ENCODE results near the gene ILDR2.

ILDR2 gene

GRCh38 chr1:166910396-166910994 lies 64.8 kb downstream of the ILDR2 start:
- TF ChIP-seq, protein P1, sequence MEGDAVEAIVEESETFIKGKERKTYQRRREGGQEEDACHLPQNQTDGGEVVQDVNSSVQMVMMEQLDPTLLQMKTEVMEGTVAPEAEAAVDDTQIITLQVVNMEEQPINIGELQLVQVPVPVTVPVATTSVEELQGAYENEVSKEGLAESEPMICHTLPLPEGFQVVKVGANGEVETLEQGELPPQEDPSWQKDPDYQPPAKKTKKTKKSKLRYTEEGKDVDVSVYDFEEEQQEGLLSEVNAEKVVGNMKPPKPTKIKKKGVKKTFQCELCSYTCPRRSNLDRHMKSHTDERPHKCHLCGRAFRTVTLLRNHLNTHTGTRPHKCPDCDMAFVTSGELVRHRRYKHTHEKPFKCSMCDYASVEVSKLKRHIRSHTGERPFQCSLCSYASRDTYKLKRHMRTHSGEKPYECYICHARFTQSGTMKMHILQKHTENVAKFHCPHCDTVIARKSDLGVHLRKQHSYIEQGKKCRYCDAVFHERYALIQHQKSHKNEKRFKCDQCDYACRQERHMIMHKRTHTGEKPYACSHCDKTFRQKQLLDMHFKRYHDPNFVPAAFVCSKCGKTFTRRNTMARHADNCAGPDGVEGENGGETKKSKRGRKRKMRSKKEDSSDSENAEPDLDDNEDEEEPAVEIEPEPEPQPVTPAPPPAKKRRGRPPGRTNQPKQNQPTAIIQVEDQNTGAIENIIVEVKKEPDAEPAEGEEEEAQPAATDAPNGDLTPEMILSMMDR (IDR thresholded peaks at IDR 0.05; ENCODE audit: control insufficient read depth, insufficient read depth, low read depth, low read length, missing control alignments): peak; percentile 75
- DNase-seq (ENCODE audit: low read depth): peak; percentile 67
- no peak overlapping the region for H3K4me3 ChIP-seq (ENCODE audit: control insufficient read depth, low read depth, low read length)

- TF ChIP-seq, protein P1 (IDR thresholded peaks at IDR 0.05; ENCODE audit: control insufficient read depth, insufficient read depth, low read depth, low read length, missing control alignments): no peak
- DNase-seq (ENCODE audit: low read depth): peak; percentile 5
- no peak overlapping the region for H3K4me3 ChIP-seq (ENCODE audit: control insufficient read depth, low read depth, low read length)
Measured at GRCh38 chr1:166908942-166909341, 66.4 kb downstream of the ILDR2 start.

DNA sequence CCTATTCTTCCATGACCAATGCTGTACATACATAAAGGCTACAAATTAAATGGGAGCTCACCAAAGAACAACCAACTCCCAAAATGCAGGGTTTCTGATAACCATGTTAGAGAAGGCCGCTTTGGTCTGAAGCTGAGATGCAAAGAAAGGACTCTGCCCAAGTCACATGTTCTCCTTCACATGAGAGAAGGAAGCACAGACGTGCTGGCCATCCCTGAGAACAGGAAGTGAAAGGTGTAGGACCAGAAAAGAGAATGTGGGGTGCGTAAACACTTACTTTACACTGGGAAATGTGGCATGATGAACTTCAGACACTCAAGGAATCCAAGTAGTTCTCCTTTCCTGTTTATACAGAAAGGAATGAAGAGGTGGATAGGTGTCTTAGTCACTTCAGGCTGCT lies 67.6 kb downstream of the ILDR2 start:
- no peak for DNase-seq (ENCODE audit: low read depth)
- TF ChIP-seq, protein P1 (IDR thresholded peaks at IDR 0.05; ENCODE audit: control insufficient read depth, insufficient read depth, low read depth, low read length, missing control alignments): no peak
- no peak overlapping the region for H3K4me3 ChIP-seq (ENCODE audit: control insufficient read depth, low read depth, low read length)

- DNase-seq (ENCODE audit: low read depth): no peak
- TF ChIP-seq, protein P1 (IDR thresholded peaks at IDR 0.05; ENCODE audit: control insufficient read depth, insufficient read depth, low read depth, low read length, missing control alignments): no peak
- no peak overlapping the region for H3K4me3 ChIP-seq (ENCODE audit: control insufficient read depth, low read depth, low read length)
Measured at GRCh38 chr1:166907051-166907450, 68.3 kb downstream of the ILDR2 start.

DNA sequence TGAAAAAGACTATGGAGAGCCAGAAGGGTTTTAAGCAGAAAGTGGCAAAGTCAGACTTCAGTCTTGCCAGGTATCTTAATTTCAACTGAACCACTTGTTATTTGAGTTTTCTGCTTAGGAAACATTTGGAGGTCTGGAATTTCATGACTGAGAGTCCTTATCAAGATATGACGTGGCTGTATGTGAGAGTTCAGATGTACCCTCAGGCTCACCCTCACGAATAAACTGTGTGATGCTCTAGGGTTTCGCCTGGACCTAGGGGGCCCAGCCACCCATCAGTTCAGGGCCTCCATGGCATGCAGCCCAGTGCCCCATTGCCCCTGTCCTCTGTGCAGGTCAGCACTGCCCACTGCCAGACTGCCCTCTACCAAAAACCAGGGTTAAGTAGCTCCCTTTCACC lies 68.7 kb downstream of the ILDR2 start:
- H3K4me3 ChIP-seq (ENCODE audit: control insufficient read depth, low read depth, low read length): no peak overlapping the region
- TF ChIP-seq, protein P1 (IDR thresholded peaks at IDR 0.05; ENCODE audit: control insufficient read depth, insufficient read depth, low read depth, low read length, missing control alignments): no peak
- no peak for DNase-seq (ENCODE audit: low read depth)

DNA sequence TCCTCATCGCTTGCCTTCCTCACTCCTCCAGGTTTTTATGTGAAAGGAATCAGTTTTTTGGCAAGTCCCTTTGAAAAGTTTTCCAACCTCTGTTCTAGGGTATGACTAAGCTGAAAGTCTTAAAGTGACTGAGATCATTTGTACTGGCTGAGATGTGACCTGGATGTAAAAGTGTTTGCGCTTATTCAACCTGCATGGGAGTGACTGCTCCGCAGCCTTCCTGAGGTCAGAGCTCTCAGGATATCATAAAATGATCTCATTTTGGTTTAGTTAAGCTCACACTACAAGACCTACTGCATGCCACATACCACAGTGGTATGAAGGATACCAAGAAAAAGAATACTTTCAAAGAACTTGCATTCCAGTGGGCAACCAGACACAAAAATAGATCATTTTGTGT lies 69.4 kb downstream of the ILDR2 start:
- no peak overlapping the region for H3K4me3 ChIP-seq (ENCODE audit: control insufficient read depth, low read depth, low read length)
- TF ChIP-seq, protein P1 (IDR thresholded peaks at IDR 0.05; ENCODE audit: control insufficient read depth, insufficient read depth, low read depth, low read length, missing control alignments): no peak
- DNase-seq (ENCODE audit: low read depth): peak; percentile 80

Measured in AG09309 (cell line).